ENCODE results near the gene TTC23.

The TTC23 gene

DNA sequence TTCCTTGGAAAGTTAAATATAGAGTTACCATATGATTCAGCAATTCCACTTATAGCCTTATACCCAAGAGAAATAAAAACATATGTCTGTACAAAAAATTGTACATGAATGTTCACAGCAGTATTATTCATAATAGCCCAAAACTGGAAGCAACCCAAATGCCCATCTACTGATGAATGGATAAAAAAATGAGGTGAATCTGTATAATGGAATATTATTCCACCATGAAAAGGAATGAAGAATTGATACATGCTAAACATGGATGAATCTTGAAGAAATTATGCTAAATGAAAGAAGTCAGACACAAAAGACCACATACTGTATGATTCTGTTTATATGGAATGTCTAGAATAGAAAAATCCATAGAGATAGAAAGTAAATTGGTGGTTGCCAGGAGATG is 61.4 kb downstream of the TTC23 start:
- DNase-seq, result no peak

DNA sequence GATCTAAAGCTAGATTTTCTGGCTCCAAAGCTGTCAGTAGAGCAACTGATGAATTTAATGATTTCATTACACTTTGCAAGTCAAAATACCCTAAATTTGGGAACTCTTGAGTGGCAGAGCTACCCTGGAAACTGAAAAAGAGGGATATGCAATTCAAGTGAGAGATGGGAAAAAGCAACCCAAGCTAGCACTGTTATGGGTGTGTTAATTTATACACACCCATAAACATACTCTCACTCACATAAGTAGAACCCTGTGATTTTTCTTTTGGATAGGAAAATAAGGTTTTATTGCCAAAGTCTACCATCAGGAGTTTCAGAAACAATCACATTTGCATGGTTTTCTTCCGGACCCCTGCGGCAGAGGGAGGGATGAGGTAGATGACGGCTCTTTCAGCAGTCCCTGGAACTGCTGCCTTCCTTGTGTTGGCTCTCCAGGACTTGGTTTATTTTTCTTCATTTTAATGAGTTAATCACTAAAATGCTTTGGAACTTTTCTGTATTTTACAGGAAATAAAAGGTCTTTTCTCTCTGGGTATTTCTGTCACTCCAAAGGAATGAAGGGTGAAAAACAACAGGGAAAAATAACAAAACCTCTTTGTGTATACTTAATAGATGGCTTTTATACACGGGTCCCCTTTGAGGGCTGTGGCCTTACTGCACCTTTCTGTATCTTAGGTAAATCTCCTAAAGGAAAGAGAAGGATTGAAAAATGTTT is 63.8 kb downstream of the TTC23 start:
- DNase-seq, result no peak

DNA sequence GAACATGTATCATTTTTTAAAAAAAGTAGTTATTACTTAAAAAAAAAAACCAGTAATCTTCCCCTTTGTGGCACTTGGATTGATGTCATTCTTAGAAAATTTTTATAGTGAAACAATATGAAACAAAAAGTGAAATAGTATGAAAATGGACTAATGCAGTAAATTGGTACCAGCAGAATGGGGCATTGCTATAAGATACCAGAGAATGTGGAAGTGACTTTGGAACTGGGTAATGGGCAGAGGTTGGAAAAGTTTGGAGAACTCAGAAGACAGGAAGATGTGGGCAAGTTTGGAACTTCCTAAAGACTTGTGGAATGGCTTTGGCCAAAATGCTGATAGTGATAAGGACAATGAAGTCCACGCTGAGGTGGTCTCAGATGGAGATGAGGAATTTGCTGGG is 66.6 kb downstream of the TTC23 start:
- DNase-seq, result no peak

DNA sequence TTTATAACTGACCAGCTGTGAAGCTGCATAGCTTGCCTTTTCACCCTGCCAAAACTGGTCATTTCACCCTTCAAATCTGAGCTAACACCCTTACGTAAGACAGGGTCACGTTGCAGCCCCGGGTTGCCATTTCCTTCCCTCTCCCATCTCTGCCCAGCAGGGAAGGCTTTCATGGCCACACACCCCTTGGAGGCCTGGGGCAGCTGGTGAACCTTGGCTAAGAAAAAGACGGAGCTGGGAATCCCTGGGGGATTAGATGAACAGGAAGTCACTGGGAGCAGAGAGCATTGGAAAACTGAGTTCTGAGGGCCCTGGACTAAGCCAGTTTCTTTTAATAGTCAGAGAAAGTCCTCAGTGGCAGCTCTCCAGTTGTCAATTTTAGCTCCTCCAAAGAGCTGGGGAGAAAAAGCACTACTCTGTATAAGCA is 67.8 kb downstream of the TTC23 start:
- no peak for DNase-seq

DNA sequence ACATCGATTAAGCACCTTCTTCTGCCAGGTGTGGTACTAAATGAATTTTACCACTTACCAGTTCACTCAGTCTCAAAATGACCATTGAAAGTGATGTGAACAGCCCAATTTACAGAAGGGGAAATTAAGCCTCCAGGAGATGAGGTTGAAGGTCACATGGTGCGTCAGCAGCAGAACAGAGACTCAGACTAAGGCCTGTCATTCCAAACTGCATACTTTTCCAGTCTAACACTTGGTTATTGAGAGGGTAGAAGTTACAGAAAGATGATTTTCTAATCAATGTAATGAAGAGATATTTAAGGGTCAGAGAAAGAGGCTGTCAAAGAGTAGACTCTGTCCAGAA is 68.4 kb downstream of the TTC23 start:
- no peak for DNase-seq

DNA sequence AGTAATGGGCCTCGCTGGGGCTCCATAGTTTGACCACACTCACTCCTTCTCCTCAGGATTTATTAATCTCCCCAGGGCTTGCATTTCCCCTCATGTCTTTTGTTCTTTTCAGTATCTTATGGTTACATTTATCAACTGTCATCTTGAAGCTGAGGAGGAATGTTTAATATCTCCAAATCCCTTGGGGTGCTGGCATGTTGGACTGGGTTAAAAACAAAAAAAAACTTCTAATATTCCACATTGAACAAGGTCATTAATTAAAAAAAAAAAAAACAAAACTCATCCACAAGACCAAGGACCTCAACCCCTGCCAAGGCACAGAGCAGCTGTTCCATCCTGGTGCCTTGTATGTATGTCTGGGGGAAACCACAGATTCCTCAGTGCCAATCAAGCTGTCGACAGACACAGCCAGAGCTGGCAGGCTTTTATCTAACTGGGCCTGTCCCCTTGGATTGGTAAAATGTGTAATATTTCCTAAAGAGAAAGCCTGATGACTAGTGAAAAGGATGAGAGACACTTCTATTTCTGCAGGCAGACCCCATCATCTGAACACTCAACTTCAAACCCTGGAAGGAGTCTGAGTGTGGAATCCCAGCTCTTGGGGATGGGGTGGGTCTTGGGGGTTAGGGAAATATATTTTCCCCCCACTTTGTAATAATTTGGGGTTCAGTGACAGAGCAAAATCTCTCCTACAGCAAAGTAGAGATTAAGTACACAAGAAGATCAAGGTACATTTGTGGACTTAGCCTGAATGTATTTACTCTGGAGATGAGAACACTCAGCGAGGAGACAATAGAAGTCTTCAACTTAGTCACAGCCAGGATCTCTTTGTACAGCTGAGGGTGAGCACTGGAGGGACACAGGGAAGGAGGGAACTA is 69.1 kb downstream of the TTC23 start:
- DNase-seq, result no peak

DNA sequence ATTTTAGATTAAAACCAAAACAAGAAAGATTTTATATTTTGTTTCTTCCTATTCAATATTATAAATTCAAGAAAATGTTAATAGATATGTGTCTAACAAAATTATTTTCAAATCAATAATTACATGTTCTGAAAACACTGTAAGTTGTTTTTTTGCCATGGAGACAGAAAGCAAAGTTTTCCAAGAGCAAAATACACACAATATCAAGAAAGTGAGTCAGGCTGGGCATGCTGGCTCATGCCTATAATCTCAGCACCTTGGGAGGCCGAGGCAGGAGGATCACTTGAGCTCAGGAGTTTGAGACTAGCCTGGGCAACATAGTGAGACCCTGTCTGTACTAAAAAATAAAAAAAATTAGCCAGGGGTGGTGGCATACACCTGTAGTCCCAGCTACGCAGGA is 71.7 kb downstream of the TTC23 start:
- DNase-seq, result no peak

DNA sequence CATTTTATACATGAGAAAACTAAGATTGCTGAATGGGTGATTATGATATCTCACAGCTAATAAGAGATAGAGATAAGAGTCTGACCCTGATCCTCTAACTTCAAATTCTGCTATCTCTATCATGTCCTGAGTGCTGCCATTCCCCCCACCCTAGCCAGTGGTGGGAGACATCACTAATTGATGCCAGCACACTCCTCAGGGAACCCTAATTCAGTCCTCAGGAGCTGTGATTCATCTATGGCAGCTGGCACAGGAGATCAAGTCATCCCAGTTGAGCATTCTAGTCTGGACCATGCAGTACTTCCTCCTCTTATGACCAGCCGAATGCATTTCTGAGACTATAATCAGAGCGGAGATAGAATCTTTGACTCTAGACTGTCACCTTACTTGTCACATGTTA is 72.6 kb downstream of the TTC23 start:
- no peak for DNase-seq

DNA sequence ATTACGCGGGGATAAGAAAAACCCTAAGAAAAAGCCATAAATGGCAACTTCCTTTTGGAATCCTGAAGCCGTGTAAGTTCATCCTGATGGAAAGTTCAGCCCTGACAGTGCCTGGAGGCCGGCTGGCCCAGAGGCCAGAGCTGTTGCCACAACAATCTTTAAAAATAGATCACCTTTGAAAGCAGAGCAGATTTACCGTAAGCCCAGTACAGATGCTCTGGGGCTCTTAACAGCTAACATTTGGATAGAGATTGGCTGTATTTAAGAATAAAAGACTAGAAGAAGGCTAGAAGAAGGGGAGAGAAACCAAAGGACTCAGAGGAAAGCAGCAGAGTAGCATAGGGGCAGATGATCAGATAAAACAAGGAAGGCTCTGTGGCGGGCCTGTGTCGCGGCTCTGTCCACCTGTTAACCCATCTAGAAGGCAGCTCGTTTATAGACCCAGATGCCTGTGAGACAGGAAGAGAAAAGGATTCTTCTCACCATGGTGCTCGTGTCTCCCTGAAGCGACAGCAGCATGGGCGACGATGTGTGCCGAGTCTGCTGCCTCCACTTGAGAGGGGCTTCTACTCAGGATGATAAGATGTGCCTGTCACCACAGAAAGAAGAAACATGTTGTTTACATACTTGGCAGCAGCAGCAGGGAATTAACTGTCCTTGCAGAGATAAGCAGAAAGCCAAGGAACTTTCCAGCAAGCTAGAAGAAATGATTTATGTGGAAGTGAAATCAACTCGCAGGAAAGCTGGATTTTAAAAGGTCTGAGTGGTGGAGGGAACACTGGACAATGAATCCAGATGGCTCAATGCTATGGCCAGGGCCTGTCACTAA is 74.6 kb downstream of the TTC23 start:
- DNase-seq, result no peak

DNA sequence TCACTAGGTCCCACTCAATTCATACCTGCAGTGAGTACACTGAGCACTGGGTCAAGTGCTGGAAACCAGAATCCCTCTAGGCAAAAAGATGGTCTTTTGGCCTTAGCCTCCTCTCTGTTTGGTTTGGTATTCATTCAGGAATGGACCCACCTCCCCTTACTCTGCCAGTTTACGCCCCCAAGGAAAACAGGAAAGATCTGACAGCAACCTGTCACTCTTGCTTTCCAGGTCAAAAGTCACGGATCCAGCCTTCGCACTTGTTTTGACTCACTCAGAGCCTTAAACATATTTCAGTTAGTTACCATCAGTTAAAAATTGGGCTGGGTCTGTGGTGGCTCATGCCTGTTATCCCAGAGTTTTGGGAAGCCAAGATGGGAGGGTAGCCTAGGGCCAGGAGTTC is 76.4 kb downstream of the TTC23 start:
- no peak for DNase-seq

DNA sequence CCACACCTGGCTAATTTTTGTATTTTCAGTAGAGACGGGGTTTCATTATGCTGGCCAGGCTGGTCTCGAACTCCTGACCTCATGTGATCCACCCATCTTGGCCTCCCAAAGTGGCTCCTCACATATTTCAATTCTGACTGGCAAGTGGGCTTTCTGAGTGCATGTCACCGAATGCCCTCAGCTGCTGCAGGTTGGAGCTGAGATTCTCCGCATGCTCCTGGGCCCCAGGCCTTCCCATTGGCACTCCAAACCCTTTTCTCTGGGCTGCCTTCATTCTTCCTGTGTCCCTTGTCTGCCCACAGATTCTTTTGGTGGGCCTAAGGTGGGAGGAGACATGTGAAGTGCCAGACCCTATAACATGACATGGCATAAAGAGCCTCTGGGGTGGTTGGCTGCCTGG is 77.2 kb downstream of the TTC23 start:
- DNase-seq, result no peak

DNA sequence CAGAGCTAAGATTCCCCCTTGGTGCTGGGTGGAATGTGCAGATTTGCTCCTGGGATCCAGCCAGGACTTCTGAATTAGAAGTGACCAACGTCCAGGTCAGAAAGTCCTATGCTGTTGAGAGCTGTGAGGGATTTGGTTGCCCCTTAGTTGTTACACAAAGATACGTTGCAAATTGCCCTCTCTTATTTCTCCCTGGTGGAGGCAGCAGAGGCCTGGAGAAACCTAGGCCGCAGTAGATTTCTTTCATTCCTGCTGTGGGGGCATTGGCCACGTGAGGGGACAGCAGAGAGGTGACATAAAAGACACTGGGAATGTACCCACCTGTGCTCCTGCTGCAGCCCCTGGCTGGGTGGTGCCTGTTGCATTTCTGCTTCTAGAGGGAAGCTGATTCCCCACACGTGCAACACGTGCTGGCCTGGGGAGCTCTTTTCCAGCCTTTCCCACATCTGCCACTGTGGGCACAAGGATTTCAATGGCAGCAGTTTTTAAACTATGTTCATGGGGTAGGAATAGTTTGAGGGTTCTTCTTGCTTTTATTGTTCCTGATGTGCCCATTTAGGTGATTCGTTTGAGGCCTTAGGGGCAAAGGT is 78.8 kb downstream of the TTC23 start:
- no peak for DNase-seq

DNA sequence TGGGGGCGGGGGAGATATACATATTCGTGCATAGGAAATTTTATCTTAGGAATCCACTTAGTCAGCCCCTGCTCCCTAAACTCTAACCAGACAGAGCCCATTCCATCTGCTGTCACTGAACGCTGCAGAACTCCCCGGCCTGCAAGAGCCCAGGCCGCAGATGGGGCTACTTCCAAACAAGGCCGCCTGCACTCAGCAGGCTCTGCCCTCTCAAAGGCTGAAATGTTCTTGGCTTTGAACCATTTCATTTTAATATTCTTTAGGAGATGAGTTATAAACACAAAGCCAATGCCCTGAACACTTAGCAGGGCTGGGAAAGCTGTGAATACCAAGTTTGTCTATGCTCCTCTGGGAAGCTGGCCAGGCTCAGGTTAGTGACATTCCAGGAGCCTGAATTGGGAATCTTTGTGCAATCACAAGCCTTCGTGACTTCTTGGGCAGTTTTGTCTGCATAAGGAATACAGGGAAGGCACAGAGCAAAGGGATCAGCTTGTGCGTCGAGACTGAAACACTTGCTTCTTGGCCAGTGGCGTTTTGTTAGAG is 79.5 kb downstream of the TTC23 start:
- DNase-seq, result no peak

DNA sequence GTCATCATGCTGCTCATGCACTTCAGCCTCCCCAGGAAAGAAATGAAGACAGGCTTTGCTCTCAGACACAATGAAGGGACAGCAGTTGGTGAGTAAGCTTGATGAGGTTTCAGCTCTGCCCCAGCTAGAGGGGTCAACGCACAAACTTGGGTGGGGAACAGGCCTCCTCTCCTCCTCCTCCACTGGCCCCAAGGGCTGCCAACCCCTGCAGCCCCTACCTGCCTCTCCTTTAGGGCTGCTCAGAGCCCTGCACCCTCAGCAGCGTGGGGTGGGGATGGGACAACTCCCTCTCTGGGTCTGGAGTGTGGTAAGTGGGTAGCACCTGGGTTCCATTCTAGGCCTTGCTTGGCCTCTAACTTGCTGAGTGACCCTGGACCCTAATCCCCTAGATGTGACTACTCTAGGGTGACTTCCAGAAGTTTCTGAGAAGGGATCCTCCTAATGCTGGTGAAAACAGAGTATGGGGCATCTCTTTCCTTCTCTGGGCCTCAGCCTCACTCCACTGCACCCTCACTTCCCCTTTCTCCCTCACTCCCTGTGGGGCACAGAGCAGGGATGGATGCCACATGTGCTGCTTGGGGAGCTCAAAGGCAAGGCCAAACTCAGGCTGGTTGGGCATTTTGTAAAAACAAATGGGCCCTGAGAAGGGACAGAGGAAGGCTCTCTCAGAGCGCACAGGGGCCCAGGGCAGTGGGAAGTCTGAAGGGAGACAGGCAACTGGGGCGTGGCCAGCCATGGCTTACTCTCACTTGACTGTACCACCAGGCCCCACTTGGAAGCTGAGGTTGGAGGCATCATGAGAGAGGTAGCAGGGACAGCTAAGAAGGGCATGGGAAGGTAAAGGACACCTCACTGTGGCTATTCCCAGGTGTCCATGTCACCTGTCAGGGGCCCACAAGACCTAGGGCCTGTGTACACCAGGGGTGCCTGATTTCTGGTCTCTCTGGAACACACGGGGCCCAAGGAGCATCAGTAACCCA is 80.5 kb downstream of the TTC23 start:
- no peak for DNase-seq

DNA sequence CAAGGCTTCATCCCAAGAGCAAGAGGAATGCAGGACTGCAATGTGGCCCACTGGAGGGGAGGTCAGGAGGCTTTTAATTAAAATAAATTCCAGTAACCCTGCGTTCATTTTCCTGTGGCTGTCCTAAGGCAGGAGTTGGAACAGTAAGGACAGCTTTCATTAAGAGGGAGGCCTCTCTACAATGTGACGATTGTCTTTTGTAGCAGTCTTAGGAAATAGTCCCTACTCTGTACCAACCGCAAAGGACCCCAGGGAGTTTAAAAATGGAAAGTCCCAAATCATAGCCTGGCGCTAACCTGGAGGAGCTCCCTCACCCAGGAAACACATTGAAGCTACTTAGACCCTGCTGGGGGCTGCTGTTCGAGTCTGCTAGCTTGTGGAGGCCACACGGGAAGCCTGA is 81.7 kb downstream of the TTC23 start:
- DNase-seq, result no peak

DNA sequence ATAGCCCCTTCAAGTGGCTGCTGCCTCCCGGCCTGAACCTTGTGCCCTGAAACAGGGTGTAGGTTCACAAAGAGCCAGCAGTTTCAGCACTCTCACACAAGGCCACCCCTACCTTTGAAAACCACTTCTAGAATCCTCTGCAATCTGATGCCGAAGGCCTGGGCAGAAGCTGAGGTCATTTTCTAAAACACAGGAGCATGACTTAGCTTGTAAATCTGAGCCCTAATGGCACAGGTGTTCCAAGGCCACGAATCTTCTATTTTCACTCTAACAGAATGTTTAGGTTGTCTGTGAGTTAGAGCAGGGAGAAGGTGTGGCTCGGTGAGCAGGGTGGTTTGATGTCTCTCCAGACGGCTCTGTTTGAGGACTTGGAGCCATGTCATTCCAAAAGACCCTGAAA is 82.2 kb downstream of the TTC23 start:
- DNase-seq, result no peak

DNA sequence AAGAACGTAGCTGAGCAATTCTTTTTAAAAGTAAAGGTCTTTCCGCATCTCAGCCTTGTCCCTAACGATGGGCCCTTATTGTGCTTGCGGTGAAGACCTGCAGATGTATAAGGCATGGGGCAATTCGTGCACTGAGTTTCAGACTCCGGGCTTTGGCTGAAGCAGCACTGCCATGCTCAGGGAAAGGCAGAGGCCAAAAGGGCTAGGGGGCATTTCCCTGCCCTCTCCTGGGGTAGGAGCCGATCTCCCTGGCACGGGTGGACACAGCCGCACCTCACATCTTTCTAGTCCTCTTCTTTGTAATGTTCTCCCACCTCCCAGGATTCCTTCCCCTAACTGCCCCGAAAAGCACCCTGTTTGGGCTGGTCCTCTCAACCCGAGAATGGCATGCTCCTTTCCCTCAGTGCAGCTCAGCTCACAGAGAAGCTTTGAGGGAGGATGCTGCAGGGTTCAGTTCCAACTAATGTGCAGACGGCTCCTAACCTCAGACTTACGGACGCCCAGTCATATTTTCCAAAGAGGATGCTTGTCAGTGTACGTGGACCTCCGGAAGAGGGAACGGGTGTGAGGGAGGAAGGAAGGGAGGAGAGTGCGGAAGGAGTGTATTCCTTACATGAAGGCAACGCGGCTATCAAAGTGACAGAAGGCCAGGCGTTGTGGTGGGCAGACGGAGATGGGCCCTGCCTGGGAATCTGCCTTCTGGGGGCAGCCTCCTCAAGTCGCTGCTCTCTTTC is 83.3 kb downstream of the TTC23 start:
- DNase-seq, result no peak

DNA sequence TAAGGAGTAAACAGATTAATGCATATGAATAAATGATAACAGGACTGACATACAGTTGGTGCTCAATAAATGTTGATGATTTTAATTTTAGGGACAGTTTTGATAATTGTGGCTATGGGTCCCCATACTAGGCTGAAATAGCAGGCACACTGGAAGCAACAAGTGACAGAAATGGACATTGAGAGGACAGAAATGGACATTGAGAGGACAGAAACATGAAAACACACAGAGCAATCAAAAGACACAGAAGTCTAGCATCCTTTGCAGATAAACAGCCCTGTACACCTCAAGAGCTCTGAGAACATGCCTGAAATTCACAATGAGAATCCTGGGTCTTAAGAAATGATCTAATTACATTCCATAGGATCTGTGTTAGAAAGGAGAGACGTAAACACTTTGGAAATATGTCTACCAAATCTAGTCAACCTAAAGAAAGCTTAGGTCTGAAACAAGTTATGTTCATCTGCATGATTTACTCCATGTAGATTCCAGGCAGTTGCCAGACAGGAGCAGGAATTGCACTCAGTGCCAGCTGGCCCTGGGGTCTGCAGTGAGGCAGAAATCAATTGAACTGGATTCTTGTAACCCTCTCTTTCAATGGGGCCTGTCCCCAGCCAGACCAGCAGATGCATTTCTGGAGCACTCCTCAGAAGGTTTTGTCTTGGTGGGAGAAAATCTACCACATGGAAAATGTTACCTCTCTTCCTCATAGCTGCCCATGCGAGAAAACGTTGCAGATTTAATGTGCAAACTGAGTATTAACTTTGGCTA is 84.2 kb downstream of the TTC23 start:
- no peak for DNase-seq

DNA sequence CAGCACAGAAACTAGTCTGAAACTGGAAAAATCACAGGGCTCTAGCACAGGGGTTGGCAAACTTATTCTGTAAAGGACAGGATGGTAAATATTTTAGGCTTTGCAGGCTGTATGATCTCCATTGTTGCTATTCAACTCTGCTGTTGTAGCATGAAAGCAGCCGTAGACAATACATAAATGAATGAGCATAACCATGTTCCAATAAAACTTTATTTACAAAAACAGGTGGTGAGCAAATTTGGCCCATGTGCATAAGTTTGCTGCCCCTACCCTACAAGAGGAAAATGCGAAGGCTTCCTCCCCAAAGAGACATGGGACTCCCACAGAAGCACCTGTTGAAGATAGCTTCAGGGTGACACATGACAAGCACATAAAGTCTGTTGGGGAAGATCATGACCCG is 85.3 kb downstream of the TTC23 start:
- no peak for DNase-seq
